Activated T-cell treated with anti-CD3 and anti-CD28 coated beads for 4 hours (primary cell): ENCODE data around the gene MARK3.
"Not testable (repeated sequence)": the region's sequence is repeated elsewhere in the genome, so short reads cannot be mapped to it uniquely, and the experiment has no call there.

Experiments used
- DNase-seq: peaks from one replicate; pipeline ENCODE4 v3.0.0-alpha.2; 2020

The MARK3 gene

DNA sequence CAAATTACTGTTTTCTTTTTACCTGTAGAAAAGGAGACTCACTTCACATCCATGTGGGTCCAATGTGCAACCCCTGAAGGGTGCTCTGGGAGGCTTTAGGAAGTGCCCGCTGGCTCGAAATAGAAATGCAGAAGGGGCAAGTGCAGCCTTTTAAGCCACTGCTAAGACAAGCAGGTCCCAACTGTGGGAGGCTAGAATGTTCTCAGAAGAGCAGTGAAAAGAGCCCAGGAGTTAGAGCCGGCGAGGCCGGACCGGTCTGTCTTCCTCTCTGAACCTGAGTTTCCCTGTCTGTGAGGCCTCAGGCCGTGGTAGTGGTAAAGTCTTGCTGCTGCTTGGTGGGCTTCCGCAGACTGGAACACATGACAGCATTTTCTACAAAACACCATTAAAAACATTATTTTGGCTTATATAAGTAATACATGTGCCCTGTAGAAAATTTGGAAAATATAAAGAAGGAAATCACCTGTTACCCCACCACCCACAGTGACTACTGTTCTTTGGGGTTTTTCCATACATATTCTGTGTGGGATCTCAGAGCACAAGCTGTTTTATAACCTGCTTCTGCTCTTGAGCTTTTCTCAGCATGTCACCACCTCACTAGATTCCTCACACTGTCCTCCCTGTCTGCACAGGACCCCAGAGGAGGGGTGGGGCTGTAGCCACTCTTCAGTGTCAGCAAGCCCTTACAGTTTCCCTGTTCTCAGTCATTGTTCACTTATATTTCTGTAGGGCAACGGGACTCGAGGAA is 131.4 kb downstream of the MARK3 start:
- DNase-seq, result no peak

DNA sequence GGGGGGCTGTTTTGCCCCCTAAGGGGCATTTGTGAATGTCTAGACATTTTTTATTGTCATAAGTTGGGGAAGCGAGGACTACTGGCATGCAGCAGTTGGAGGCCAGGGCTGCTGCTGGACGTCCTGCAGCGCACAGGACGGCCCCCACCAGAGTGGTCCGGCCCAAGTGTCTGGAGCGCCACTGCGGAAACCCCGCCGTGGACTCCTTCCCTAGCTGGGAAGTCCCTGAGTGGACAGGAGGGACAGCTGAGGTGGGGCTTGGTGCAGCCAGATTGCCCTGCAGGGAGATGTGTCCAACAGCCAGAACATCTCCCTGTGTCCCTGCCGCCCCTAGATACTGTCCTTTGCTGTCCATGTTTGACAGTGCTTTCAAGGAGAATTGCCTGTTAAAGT is 132.0 kb downstream of the MARK3 start:
- no peak for DNase-seq

DNA sequence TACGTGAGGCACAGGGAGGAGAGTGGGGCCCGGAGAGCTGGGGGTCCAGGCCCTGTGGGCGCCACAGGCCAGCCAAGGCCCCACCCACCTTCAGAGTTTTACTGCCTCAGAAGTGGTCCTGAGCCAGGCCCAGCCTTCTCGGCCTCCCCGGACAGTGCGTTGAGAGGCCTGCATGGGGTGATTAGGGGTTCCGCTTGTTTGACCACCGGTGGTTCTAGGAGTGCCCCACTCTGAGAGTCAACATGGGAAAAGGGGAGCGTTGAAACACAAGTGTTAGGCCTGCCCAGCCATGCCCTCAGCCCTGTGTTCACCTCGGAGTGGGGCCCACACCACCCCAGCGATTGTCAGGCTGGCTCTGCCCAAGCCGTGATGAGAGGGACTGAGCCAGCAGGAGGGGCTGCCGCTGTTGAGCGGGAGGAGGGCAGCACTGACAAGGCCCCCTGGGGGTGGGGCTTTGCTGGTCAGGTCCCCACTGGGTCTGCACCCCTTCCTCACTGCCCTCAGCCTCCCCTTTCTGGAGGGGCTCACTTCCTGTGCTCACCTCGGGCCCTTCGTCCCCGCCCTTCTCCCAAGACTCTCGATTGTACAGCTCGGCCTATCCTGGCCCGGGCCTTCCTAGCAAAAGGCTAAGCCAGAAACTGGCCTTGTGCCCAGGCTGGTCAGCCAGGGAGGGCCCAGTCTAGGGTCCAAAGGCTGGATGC is 132.7 kb downstream of the MARK3 start:
- DNase-seq, result no peak

DNA sequence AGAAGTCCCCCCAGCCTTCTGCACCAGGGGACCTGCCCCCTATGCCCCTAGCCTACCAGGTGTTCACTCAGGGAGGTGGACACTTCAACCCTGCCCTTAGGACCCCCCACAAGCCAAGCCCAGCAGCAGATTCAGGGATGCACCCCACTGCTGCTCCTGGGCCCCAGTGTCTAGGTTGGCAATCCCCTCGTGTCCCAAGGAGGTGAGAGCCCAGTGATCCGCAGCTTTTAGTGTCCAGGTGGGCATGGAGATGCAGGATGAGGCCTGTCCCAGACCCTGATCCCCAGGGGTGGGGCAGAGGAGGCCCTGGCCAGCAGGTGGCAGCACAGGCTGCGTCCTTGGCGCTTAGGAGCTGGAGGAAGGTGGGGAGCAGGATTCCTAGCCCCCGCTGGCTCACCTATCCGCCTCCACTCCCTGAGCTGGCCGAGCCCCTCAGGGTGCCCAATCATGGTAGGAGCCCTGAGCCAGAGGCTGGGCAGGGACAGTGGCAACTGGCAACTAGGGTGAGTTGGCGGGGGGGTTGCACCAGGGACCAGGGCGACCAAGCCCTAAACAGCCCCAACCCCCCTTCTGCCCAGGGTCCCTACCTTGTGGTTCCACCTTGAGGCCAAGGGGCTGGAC is 133.3 kb downstream of the MARK3 start:
- DNase-seq, result peak; percentile 45

DNA sequence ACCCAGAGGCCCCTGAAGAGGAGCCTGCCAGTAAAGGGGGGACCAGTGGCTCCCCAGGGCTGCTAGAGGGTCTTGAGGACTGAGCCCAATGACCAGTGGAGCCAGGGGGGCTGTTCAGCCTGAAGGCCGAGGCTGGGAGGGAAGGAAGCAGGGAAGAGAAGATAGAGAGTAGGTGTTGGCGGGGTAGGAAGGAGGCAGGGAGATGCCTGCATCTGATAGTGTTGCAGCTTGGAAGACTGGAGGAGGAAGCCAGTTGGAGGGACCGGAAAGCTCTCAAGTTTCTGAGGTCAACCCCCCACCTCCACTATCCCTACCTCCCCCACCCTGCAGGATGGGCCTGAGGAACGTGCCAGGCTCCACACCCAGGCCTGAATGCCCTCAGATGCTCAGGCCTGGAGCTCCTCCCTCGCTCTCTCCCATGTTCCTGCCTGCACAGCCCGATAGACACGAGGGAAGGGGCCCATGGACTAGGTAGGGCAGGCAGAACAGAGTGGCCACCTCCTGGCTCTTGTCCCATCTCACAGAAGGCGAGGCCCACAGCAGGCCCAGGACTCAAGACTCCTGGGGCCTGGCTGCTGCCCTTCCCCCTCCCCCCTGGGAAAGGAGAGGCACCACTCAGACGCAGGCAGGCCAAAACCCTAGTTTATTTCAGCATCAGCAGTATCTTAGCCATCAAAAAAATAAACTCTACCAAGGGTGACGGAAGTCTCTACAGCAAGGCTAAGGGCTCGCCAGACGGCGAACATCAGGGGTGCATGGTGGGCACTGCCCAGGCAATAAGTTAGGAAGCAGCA is 134.0 kb downstream of the MARK3 start:
- DNase-seq, result no peak

DNA sequence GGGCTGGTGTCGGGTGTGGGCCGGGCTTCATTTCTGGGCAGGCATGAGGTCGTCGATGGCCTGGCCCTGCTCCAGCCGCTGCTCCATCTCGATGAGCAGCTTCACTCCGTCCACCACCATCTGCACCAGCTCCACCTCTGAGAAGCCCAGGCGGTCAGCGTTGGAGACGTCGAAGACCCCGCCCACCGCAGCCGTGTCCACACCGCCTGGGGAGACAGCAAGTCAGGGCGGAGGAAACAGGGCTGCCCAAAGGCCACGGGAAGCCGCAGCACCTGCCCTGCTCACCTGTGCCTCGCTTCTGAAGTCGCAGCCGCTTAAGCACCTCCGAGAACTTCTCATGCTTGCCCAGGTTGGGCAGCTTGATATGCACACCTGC is 134.6 kb downstream of the MARK3 start:
- DNase-seq, result no peak

DNA sequence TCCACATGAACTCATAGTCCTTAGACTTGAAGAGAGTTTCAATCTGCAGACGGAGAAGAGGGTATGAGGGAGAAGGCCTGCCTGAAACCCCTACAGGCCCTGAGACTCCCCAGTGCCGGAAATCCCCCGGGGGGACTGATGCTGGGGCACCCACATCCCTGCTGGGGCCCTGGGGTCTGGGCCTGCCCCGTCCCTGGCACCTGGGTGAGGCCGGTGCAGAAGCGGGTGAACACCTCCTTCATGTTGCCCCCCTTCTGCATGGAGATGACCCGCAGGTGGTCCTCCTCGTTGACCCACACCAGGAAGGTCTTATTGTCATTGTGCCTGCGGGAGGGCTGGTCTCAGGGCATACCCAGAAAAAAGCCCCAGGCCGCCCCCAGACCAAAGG is 135.0 kb downstream of the MARK3 start:
- DNase-seq, result no peak

DNA sequence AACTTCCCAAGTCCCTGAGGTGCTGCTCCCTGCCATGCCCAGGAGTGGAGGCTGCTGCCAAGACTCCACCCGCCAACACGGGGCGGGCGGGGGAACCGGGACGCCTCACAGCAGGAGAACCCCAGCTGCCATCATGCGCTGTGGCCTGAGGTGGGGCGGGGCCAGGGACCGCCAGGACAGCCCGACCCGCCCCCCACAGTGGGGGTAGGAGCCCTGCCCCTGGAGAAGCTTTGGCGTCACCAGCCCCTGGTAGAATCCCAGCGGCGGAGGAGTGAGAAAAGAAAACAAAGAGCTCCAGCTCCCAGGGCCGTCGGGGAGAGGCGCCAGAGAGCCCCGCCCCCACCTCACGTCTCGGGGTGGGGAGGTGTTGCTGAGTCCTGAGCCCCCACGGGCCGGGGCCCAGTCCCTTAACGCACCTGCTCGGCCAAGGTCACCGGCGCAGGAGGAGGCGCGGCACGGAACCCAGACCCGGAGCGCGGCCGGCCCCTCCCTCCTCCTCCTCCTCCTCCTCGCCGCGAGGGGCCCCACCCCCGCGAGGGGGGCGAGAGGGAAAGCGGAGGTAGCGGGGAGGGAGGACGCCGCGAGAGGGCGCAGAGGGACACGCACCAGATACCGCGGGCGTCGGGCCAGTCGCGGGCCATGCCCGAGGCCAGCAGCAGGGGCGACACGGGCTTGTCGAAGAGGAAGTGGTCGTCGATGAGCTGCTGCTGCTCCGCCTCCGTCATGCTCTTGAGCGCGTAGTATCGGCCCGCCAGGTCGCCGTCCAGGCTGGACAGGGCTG is 135.6 kb downstream of the MARK3 start:
- DNase-seq, result peak; percentile 61

DNA sequence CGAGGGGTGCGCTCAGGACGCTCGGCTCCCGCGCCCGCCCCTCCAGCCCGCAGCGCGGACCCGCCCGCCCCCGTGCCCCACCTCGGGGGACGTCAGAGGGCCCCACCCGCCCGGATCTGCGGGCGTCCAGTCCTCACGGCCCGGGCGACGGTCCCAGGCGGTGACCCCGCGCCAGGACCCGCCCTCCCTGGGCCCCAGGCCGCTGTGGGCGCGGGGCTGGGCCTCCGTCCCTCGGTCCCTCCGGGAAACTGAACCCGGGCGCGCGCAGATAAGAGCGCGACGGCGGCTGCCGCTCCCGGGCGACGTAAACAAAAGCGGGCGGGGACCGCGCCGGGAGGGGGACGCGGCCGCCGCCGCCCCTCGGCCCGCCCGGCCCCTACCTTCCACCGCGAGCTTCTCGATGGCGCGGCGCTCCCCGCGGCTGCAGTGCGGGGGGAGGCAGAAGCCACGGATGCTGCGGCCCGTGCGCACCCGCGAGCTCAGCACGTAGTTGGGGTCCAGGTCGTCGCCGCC is 136.3 kb downstream of the MARK3 start:
- no peak for DNase-seq

DNA sequence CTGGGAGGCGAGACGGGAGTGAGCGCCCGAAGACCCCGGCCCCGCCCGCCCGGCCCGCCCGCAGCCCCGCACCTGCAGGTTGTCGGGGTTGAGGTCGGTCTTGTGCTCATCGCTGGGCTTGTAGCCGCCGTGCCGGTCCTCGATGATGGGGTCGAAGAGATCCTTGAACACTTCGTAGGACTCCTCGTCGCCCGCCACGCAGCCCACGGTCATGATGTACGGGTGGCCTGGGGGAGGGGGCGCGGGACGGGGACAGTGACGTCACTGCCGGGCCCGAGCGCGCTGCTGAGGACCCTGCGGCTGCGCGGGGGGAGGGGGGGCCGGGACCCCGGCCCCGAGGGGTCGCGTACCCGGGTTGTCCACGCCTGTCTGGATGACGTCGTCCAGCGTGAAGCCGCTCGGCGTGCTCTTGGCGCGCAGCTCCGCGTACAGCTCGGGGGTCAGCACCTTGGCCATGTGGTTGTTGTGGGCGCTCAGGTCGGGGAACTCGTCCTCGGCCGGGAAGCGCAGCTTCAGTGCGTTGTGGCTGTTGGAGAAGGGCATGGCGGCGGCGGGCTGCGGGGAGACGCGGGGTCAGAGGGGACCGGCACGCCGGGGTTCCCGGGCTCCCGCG is 136.8 kb downstream of the MARK3 start:
- DNase-seq, result no peak

DNA sequence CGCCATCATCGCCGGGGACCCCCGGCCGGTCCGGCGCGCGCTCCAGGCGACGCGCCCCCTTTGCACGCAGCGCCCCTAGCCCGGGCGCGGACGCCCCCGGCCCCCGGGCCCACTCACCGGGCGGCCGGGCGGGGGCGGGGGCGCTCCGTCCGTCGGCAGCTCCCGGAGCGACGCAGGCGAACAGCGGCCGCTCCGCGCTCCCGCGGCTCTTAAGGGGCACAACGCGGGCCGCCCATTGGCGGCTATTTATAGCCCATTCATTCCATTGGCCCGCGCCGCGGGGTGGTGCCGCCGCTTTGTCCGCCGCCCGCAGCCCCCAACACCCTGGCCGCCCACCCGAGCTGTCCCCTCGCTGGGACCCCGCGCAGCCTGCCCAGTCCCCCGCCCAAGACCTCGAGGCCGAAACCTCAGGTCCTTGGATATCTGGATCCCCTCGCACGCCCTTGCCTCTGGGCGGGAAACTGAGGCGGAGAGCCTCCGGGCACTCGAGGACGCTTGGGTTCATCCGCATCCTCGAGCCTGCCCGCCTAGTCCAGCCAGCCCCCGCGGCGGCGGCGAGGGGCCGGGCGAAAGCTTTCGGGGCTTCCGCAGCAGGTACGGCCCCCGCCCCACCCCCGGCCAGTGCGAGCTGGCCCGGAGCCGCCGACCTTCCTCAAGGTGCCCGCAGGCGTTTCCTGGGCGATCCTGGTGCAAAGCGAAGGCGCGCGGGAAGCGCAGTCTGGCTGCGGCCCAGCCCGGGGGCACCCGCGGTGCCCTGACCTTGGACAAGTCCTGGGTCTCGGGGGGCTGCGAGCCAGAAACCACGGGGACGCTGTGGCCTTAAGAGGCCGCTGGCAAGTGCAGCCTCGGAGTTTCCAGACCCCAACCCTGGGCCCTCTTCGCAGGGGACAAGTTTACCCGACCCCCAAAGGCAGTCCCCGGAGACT is 137.7 kb downstream of the MARK3 start, which contains the start of gene CKB:
TSS of gene CKB (minus strand) at position 182 of the 926 bp plus-strand sequence. CDS start 337 bp downstream, outside the sequence.
- no peak for DNase-seq

DNA sequence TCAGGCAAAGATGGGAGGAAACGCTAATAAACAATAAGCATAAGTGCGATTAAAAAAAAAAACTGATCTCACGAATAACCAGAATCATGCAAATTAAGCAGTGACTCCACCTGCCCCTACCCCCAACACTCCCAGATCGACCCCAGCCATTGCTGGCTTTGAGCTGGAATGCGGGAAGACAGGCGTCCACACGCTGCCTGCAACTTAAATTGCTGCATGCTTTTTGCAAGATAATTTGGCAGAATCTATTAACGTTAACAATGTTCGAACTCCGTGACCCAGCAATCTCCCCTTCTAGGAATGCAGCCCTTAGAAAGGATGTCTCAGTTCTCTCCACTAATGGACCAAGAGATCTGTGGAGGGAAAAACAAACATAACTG is 138.3 kb downstream of the MARK3 start:
- DNase-seq, result no peak

DNA sequence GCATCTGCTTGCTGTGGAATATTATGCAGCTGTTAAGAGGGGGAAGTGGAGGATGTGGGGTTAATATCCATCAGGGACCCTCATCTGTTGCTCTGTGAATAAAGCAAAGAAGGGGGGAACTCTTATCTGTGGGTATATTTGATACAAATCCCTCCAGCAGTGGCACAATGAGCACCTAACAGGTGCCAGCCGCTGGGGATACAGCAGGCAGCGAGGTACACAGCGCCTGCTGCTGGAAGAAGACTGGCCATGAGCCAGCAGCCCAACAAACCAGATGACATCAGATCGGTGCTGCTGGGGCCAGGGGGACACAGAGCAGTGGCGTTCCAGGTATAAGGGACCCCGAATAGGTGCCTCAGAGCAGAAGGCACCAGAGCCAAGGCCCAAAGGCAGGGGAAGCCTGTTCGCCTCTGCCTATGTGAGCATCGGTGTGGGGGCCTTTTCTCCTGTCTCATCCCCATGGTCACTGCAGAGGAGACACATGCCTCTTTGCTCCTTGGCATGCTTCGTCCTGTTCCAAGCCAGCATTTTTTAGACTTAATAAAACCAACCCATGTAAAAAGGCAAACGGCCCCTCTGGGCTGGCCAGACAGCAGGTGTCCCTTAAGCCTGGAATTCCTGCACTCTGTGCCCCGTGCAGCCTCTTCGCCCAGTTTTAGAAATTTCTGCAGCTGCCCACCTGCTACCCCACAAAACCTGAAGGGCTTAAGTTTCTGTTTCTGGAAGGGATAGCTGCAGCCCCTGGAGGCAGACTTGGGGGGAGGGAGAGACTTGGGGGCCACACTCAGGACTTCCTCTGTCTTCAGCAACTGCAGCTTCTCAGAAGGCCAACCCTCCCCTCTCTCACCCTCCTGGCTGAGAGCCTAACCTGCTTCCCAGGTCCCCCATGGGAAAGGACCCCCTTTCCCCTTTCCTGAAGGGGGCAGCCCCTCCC is 139.1 kb downstream of the MARK3 start:
- no peak for DNase-seq

DNA sequence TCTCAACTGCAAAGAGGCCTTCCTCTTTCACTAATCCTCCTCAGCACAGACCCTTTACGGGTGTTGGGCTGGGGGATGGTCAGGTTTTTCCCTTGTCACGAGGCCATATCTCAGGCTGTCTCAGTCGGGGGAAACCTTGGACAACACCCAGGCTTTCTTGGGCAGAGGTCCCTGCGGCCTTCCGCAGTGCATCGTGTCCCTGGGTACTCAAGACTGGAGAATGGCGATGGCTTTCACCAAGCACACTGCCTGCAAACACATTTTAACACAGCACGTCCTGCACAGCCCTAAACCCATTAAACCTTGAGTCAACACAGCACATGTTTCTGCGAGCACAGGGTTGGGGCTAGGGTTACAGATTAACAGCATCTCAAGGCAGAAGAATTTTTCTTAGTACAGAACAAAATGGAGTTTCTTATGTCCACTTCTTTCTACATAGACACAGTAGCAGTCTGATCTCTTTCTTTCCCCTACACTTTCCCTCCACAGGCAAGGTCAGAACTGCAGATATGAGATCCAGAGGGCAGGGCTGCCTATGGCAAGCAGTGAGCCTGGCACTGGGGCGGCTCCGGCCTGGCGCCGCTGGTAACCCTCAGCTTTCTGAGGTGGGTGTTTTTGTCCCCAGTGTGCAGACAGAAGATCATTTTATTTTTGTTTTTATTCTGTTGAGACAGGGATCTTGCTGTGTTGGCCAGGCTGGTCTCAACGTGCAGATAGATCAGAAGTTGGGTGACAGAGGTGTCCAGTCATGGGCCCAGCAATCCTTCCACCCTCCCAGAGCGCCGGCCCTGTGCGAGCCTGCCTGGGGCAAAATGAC is 140.4 kb downstream of the MARK3 start:
- not testable (repeated sequence) for DNase-seq

DNA sequence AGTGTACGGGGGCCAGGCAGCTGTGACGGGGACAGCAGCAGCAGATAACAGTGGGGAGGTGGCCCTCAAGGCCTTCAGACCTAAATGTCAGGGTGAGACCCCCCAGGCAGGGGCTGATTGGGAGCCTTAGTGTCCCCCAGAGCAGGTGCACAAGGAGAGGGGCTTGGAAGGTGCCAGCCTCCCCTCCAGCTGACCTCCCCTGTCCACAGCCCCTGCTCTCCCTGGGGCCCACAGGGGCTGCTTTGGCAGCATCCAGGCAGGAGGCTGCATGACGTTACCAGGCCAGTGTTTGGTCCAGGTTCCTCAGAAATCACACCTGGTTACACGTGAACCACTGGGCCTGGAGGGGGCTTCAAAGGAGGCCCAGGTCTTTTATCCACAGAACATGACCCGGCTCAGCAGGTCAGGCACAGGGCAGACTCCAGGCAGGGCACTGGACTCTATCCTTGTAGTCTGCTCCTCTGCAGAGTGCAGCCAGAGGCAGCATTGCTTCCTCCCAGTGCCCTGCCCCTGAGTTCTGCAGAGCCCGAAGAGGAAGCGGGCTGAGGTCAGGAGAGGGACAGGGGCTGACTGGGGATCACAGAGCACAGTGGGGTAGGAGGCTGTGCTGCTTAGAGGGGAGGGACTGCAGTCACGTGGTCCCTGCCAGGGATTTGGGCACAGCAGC is 141.2 kb downstream of the MARK3 start:
- DNase-seq, result no peak

DNA sequence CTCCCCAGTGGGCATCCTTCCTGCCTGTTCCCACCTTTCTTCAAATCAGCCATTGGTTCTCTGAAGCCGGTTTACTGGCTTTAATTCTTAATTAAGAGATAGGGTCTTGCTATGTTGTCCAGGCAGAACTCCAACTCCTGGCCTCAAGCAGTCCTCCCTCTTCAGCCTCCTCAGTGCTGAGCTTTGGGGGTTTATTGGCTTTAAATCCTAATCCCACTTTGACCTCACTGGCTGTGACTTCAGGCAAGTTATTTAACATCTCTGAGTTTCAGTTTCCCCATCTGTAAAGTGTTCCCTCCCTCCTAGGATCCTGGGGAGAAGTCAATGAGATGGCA is 141.7 kb downstream of the MARK3 start:
- no peak for DNase-seq

DNA sequence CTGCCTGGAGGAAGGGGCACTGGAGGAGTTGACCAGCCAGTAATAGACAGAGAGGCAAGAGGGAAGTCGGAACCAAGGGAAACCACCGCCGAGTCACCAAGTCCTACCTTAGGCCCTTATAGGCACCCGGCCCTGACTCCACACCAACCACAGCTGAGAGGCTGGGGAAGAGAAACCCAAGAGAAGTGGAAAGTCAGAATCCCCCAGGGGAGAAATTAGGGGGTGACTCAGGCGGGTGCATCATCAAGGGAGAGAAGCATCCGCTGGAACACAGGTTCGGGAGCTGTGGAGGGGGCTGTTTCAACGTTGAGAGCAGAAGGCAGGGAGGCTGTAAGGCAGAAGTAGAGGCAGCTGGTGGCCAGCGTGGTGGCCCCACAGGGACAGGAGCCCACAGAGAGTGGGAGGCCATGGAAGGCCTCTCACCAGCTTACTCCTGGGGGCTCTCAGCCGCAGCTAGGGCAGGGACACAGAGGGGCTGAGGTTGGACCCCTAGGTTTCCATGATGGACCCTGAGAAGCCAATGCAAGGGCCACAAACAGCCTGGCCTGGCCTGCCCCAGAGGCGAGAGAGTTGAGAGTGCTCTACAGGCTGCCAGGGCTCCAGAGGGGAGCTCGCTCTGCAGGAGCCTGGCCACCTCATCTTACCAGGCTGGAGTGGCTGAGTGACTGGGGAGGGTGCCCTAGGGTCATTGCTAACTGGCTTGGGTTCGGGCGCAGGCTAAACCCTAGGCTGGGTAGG is 142.4 kb downstream of the MARK3 start:
- DNase-seq, result no peak
